Neural cell (in vitro differentiated cells): ENCODE measurements around the gene XRRA1. TPM values are rescaled to one million over a fixed set of nuclear protein-coding genes. Genes with fewer than 3 reads are reported as not detected.

Source experiments
- H2AFZ ChIP-seq: fragments of 200-600, 300-800 bp; sonication (generic), shearing (Covaris generic); 2 replicates; pipeline ENCODE4 v1.6.0; 2014; ENCODE audit warnings: low read depth, mild to moderate bottlenecking, antibody characterized with exemption, low read length, moderate library complexity
- H3F3A ChIP-seq: fragments of 200-600 bp; shearing (Covaris generic); 2 replicates; pipeline ENCODE4 v1.6.1; 2016; ENCODE audit warnings: mild to moderate bottlenecking, moderate library complexity, mixed read lengths, antibody characterized with exemption, low read length; ENCODE audit not compliant: insufficient read depth, poor library complexity, severe bottlenecking
- H3K27ac ChIP-seq: fragments of 200-600, 300-800 bp; sonication (generic), shearing (Covaris generic); 2 replicates; pipeline ENCODE4 v1.5.1; 2014; ENCODE audit warnings: mild to moderate bottlenecking, low read length, moderate library complexity
- H3K27me3 ChIP-seq: fragments of 300-800, 200-600 bp; sonication (generic), shearing (Covaris generic); 2 replicates; pipeline ENCODE4 v1.6.0; 2014; ENCODE audit warnings: mild to moderate bottlenecking, low read depth, low read length, moderate library complexity; ENCODE audit not compliant: insufficient read depth
- H3K36me3 ChIP-seq: fragments of 300-800, 200-600 bp; sonication (generic), shearing (Covaris generic); 2 replicates; pipeline ENCODE4 v1.5.1; 2014; ENCODE audit warnings: mild to moderate bottlenecking, antibody characterized with exemption, low read length, moderate library complexity; ENCODE audit not compliant: insufficient read depth
- H3K4me2 ChIP-seq: fragments of 300-800, 200-600 bp; sonication (generic), shearing (Covaris generic); 2 replicates; pipeline ENCODE4 v1.6.0; 2014; ENCODE audit warnings: mild to moderate bottlenecking, low read length
- H3K4me3 ChIP-seq: fragments of 300-800, 200-600 bp; sonication (generic), shearing (Covaris generic); 2 replicates; pipeline ENCODE4 v1.5.1; 2014; ENCODE audit warnings: mild to moderate bottlenecking, low read length, moderate library complexity
- H3K79me2 ChIP-seq: fragments of 200-600 bp; shearing (Covaris generic); replicated peaks from 2 replicates; pipeline ENCODE4 v1.6.0; 2014; ENCODE audit warnings: mild to moderate bottlenecking, low read length, moderate library complexity; ENCODE audit not compliant: insufficient read depth
- H3K9ac ChIP-seq: fragments of 300-800, 200-600 bp; sonication (generic), shearing (Covaris generic); 2 replicates; pipeline ENCODE4 v1.6.1; 2016; ENCODE audit warnings: mild to moderate bottlenecking, low read length, mixed read lengths
- H3K9me2 ChIP-seq: fragments of 200-600 bp; shearing (Covaris generic); 2 replicates; pipeline ENCODE4 v1.6.1; 2016; ENCODE audit warnings: mild to moderate bottlenecking, low read length, mixed read lengths; ENCODE audit not compliant: insufficient read depth
- H3K9me3 ChIP-seq: fragments of 200-600, 300-800 bp; sonication (generic), shearing (Covaris generic); 2 replicates; pipeline ENCODE4 v1.6.1; 2016; ENCODE audit warnings: mild to moderate bottlenecking, mixed run types, low read length, moderate library complexity, mixed read lengths
- H4K20me1 ChIP-seq: fragments of 200-600 bp; shearing (Covaris generic); 2 replicates; pipeline ENCODE4 v1.6.1; 2016; ENCODE audit warnings: mild to moderate bottlenecking, mixed run types; ENCODE audit not compliant: insufficient read depth
- EP300 ChIP-seq: fragments of 450-650 bp; conservative IDR thresholded peaks from 2 replicates; pipeline ENCODE4 v1.6.1; 2014; ENCODE audit warnings: antibody characterized with exemption, mild to moderate bottlenecking, moderate library complexity; ENCODE audit not compliant: poor library complexity, severe bottlenecking
- EZH2 ChIP-seq: fragments of 200-600, 300-800 bp; shearing (Covaris generic), sonication (generic); IDR thresholded peaks from 2 replicates; pipeline ENCODE4 v1.6.1; 2014; ENCODE audit warnings: antibody characterized with exemption, low read length, borderline replicate concordance, mild to moderate bottlenecking; ENCODE audit not compliant: insufficient read depth, poor library complexity, severe bottlenecking
- MXI1 ChIP-seq: fragments of 450-650 bp; conservative IDR thresholded peaks from 2 replicates; pipeline ENCODE4 v1.6.1; 2014; ENCODE audit warnings: antibody characterized with exemption, mild to moderate bottlenecking; ENCODE audit not compliant: poor library complexity, severe bottlenecking
- POLR2AphosphoS5 ChIP-seq: IDR thresholded peaks from 2 replicates; pipeline ENCODE4 v1.6.1; 2012
- RAD21 ChIP-seq: fragments of 450-650 bp; conservative IDR thresholded peaks from 2 replicates; pipeline ENCODE4 v1.6.1; 2014; ENCODE audit warnings: antibody characterized with exemption, mild to moderate bottlenecking, moderate library complexity
- SMC3 ChIP-seq: fragments of 450-650 bp; conservative IDR thresholded peaks from 2 replicates; pipeline ENCODE4 v1.6.1; 2014; ENCODE audit warnings: antibody characterized with exemption, mild to moderate bottlenecking, moderate library complexity; ENCODE audit not compliant: poor library complexity
- TAF1 ChIP-seq: IDR thresholded peaks from 2 replicates; pipeline ENCODE4 v1.6.1; 2012; ENCODE audit warnings: low read depth
- polyA plus RNA-seq: library from polyadenylated mRNA; depleted of rRNA; stranded (reverse); fragments of >200 nt; gene quantifications from 2 replicates; pipeline ENCODE4 v1.2.3, GENCODE V29; 2014
- TF ChIP-seq, protein P1 (sequence below): IDR thresholded peaks from 2 replicates; pipeline ENCODE4 v1.6.1; 2012; ENCODE audit warnings: borderline replicate concordance

Gene XRRA1
- polyA plus RNA-seq, 1 donor from 2014 or later = 2.7 TPM

DNA sequence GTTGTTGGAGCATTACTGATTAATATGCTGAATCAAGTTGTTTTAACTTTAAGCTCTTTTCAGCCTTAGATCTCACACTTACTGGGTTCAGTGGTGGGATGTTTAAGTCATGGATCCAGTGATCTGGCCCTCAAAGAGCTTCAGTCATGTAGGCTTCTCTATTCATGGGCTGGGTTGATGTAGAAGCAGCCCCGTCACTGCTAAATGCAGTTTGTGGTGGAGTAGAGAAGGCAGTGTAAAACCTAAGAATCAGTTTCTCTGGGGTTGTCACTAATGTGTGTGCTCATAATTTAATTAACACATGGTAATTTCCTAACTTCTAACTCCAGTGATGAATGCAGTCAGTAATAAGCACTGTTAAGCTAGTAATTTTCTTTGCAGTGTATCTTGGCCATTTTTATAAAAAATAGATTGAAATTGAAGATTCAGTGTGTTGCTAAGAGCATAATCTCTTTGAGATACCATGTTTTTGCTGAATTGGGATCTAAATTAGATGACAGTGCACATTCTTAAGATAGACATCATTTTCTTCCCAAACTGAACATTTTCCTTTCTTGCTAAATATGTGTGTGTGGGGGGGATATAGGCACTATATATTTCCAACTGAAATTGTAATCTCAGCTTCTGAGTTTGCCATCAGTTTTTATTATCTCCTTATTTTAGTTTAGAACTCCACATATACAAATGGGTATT is 9.2 kb upstream of the XRRA1 start:
- peaks cover 62% of the 10 kb centered on the region for H3K79me2 ChIP-seq
- no peak overlapping the region for H2AFZ ChIP-seq
- H3K4me2 ChIP-seq = no peak overlapping the region
- no peaks in the 10 kb centered on the region for H3F3A ChIP-seq
- H3K27me3 ChIP-seq = no peaks in the 10 kb centered on the region
- H4K20me1 ChIP-seq = no peaks in the 10 kb centered on the region
- H3K9ac ChIP-seq = no peak overlapping the region
- no peaks in the 10 kb centered on the region for H3K9me2 ChIP-seq
- no peak overlapping the region for H3K4me3 ChIP-seq
- no peaks in the 10 kb centered on the region for H3K36me3 ChIP-seq
- no peak overlapping the region for H3K27ac ChIP-seq
- H3K9me3 ChIP-seq = no peaks in the 10 kb centered on the region
- TF ChIP-seq TAF1 (no peak), POLR2AphosphoS5 (no peak), SMC3 (no peak)

DNA sequence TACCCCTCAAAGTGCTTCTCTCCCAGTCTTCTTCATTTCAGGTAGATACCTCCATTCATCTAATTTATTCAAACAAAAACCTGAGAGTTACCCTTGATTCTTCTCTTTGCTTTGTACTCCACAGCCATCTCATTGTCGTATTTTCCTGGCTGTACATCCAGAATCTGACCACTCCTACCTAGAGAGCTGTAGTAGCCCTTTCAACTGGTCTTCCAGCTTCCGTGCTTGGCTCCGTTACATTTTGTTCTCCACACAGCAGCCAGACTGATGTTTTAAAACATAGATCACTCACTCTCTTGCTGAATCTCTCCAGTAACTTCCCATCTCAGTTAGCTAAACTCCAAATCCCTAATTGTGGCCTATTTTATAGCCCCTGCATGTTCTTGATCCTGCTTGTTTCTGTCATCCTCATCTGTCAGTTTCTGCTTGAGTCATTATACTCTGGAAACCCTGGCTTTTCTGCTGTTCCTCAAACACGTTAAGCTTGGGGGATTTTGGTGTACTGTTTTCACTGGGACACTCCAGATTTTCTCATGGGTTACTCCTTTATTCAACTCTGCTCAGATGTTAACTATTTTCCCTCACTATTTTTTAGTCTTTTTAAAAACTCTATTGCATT is 7.6 kb upstream of the XRRA1 start:
- Histone ChIP-seq H3K9me3 (no peaks in the 10 kb centered on the region), H3K9ac (no peak overlapping the region), H3K9me2 (no peaks in the 10 kb centered on the region), H3K36me3 (no peaks in the 10 kb centered on the region), H3K27ac (no peak overlapping the region), H3K27me3 (no peaks in the 10 kb centered on the region), H3K4me3 (no peak overlapping the region), H3F3A (no peaks in the 10 kb centered on the region), H2AFZ (no peak overlapping the region), H4K20me1 (no peaks in the 10 kb centered on the region), H3K79me2 (peaks cover 58% of the 10 kb centered on the region), H3K4me2 (no peak overlapping the region)
- no peak for TF ChIP-seq RAD21
- TF ChIP-seq POLR2AphosphoS5 = no peak
- no peak for TF ChIP-seq SMC3
- TF ChIP-seq MXI1 = no peak
- TF ChIP-seq TAF1 = no peak
- TF ChIP-seq EZH2 = no peak
- TF ChIP-seq EP300 = no peak
- TF ChIP-seq, protein P1, sequence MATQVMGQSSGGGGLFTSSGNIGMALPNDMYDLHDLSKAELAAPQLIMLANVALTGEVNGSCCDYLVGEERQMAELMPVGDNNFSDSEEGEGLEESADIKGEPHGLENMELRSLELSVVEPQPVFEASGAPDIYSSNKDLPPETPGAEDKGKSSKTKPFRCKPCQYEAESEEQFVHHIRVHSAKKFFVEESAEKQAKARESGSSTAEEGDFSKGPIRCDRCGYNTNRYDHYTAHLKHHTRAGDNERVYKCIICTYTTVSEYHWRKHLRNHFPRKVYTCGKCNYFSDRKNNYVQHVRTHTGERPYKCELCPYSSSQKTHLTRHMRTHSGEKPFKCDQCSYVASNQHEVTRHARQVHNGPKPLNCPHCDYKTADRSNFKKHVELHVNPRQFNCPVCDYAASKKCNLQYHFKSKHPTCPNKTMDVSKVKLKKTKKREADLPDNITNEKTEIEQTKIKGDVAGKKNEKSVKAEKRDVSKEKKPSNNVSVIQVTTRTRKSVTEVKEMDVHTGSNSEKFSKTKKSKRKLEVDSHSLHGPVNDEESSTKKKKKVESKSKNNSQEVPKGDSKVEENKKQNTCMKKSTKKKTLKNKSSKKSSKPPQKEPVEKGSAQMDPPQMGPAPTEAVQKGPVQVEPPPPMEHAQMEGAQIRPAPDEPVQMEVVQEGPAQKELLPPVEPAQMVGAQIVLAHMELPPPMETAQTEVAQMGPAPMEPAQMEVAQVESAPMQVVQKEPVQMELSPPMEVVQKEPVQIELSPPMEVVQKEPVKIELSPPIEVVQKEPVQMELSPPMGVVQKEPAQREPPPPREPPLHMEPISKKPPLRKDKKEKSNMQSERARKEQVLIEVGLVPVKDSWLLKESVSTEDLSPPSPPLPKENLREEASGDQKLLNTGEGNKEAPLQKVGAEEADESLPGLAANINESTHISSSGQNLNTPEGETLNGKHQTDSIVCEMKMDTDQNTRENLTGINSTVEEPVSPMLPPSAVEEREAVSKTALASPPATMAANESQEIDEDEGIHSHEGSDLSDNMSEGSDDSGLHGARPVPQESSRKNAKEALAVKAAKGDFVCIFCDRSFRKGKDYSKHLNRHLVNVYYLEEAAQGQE = no peak

DNA sequence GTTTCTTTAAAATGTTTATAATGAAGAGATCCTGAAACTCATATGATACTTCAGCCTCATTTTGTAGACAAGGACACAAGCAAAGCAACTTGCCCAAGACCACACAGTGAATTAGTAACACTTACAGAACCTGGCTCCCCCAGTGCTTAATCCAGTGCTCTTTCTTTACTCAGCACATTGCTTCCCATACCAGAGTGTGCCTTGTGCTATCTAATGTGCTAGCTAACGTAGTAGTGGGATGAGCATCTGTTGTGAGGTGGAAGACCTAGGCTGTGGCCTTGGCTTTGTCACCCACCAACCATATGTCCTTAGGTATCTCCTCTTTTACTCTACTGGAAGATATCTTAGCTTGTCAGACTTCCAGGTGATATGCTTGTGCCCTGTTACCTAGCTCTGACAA is 5.3 kb upstream of the XRRA1 start:
- no peak for TF ChIP-seq MXI1
- TF ChIP-seq, protein P1 = no peak
- Histone ChIP-seq H3F3A (no peaks in the 10 kb centered on the region), H3K36me3 (no peaks in the 10 kb centered on the region), H3K4me3 (peak overlapping the region; percentile 13), H4K20me1 (no peaks in the 10 kb centered on the region), H3K9me2 (no peaks in the 10 kb centered on the region), H3K9ac (no peak overlapping the region), H3K79me2 (peaks cover 61% of the 10 kb centered on the region), H3K9me3 (no peaks in the 10 kb centered on the region), H2AFZ (no peak overlapping the region), H3K4me2 (peak overlapping the region; percentile 5), H3K27me3 (no peaks in the 10 kb centered on the region), H3K27ac (peak overlapping the region; percentile 60)
